ENCODE data around the gene PAAF1. TPM values are rescaled to one million over a fixed set of nuclear protein-coding genes. Genes with fewer than 3 reads are reported as not detected.

Gene PAAF1
- total and polyA plus RNA-seq, 10 donors: 8.1 to 18.1 (median 13.7) TPM

DNA sequence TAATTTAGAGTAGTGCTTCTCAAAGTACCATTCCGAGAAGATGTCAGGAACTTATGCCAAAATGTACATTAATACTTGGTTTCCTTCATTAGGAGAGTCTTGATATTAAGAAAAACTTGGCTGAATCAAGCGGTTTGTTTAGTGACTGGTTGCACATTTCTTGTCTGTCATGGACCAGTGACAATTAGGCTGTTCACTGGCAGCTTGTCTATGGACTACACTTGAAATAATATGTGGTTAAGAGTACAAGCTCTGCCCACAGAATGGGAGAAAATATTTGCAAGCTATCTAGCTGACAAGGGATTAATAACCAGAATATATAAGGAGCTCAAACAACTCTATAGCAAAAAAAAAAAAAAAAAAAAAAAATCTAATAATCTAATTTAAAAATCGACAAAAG is 24.8 kb upstream of the PAAF1 start:
- TF ChIP-seq, protein P1, sequence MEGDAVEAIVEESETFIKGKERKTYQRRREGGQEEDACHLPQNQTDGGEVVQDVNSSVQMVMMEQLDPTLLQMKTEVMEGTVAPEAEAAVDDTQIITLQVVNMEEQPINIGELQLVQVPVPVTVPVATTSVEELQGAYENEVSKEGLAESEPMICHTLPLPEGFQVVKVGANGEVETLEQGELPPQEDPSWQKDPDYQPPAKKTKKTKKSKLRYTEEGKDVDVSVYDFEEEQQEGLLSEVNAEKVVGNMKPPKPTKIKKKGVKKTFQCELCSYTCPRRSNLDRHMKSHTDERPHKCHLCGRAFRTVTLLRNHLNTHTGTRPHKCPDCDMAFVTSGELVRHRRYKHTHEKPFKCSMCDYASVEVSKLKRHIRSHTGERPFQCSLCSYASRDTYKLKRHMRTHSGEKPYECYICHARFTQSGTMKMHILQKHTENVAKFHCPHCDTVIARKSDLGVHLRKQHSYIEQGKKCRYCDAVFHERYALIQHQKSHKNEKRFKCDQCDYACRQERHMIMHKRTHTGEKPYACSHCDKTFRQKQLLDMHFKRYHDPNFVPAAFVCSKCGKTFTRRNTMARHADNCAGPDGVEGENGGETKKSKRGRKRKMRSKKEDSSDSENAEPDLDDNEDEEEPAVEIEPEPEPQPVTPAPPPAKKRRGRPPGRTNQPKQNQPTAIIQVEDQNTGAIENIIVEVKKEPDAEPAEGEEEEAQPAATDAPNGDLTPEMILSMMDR (IDR thresholded peaks at IDR 0.05 in 8 of 11, conservative IDR thresholded peaks at IDR 0.05 in 3 of 11): no peak
- TF ChIP-seq POLR2AphosphoS5 (IDR thresholded peaks at IDR 0.05) (no peak), POLR2A (IDR thresholded peaks at IDR 0.05) (no peak)
- intact Hi-C loops (cut with DNase I; ENCODE audit: low total_unique reads): no loop called here
- 95 to 100% (median 96%) methylated on average over 3 of the region's 3 CpGs for WGBS, 5 donors

DNA sequence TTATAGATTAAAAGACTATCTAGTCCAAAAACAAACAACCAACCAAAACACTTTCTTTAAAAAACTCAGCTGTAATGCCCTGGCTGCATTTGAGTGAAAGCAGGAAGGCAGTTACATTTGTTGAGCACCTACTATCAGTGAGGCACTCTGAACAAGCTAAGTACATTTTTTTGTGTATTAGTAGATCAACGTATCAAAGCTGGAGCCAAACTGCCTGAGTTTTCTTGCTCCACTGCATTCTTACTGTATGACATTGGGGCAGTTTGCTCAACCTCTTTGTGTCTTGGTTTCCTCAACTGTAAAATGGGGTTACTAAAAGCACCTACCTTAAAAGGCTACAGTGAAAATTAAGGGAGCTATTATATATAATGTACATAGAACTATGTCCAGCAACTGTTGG is 22.1 kb upstream of the PAAF1 start:
- Histone ChIP-seq H3K4me3 (no peak overlapping the region), H3K27me3 (replicated peaks in 1 of 7) (no peaks in the 10 kb centered on the region), H3K36me3 (peaks cover 0 to 33% (median 8%) of the 10 kb centered on the region in 6 donors), H3K27ac (no peak overlapping the region), H3K4me1 (no peaks in the 10 kb centered on the region), H3K9me3 (no peaks in the 10 kb centered on the region)
- DNase-seq: no peak
- TF ChIP-seq POLR2A (IDR thresholded peaks at IDR 0.05) (no peak), POLR2AphosphoS5 (IDR thresholded peaks at IDR 0.05) (no peak)
- TF ChIP-seq, protein P1 (IDR thresholded peaks at IDR 0.05 in 8 of 11, conservative IDR thresholded peaks at IDR 0.05 in 3 of 11): no peak
- WGBS, 5 donors: 88 to 100% (median 92%) methylated on average over 1 of the region's 1 CpG
- intact Hi-C loops (cut with DNase I; ENCODE audit: low total_unique reads): no loop called here

More for the DNA sequence above, 24.8 kb upstream of the PAAF1 start:
- Histone ChIP-seq H3K27ac (no peak overlapping the region), H3K27me3 (replicated peaks in 1 of 7) (no peaks in the 10 kb centered on the region), H3K4me3 (no peak overlapping the region), H3K4me1 (no peaks in the 10 kb centered on the region), H3K9me3 (no peaks in the 10 kb centered on the region), H3K36me3 (peaks cover 0 to 49% (median 10%) of the 10 kb centered on the region in 6 donors)
- no peak for DNase-seq

DNA sequence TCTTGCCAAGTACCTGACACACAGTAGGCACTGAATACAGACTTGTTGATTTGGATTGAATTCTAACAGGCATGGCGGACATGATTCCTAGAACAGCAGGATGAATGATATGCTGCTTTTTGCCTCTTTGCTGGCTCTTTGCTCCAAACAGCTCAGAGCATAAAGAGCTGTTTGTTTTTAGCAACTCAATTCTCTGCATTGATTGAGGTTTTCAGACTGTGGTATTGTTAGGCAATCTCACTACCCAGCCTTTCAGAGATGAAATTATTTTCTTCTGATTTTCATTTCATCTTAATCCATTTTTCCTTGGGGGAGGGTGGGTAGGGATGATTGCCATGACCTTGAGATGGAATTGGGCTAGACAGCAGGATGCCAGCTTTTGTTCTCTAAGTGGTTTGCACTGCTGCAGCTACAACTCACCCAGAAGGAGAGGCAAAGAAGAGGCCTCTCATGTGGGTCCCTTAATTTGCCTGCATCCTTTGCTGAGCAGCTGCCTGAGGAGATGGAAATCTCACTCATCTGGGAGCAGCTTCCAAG is 20.7 kb upstream of the PAAF1 start:
- Histone ChIP-seq H3K36me3 (peaks cover 0 to 33% (median 12%) of the 10 kb centered on the region in 6 donors), H3K4me1 (no peaks in the 10 kb centered on the region), H3K27ac (no peak overlapping the region), H3K9me3 (no peaks in the 10 kb centered on the region), H3K4me3 (no peak overlapping the region), H3K27me3 (replicated peaks in 1 of 7) (no peaks in the 10 kb centered on the region)
- intact Hi-C loops (cut with DNase I; ENCODE audit: low total_unique reads): no loop called here
- TF ChIP-seq, protein P1 (IDR thresholded peaks at IDR 0.05 in 8 of 11, conservative IDR thresholded peaks at IDR 0.05 in 3 of 11): no peak
- TF ChIP-seq POLR2AphosphoS5 (IDR thresholded peaks at IDR 0.05): no peak
- no peak for TF ChIP-seq POLR2A (IDR thresholded peaks at IDR 0.05)
- DNase-seq: no peak
- WGBS, 5 donors: 91 to 100% (median 95%) methylated on average over 1 of the region's 1 CpG

DNA sequence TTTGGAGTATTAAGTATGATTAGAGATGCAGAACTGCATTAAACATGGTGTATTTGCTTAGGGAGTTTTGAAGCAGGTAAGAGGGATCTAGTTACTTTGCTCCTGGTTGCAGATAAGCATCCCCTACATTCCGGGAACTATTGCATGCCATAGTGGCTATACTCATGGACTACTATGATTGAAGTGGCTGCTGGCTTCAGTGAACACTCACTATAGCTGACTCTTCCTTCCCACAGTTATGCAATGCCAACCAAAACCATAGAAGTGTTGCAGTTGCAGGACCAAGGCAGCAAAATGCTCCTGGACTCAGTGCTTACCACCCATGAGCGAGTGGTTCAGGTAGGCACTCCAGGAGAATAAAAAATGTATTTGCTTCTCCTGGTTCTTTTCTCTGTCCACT is 17.1 kb upstream of the PAAF1 start:
- Histone ChIP-seq H3K36me3 (peaks cover 0 to 59% (median 23%) of the 10 kb centered on the region in 6 donors), H3K9me3 (no peaks in the 10 kb centered on the region), H3K4me3 (no peak overlapping the region), H3K4me1 (no peaks in the 10 kb centered on the region), H3K27me3 (replicated peaks in 1 of 7) (no peaks in the 10 kb centered on the region), H3K27ac (no peak overlapping the region)
- DNase-seq: no peak
- intact Hi-C loops (cut with DNase I; ENCODE audit: low total_unique reads): no loop called here
- TF ChIP-seq, protein P1 (IDR thresholded peaks at IDR 0.05 in 8 of 11, conservative IDR thresholded peaks at IDR 0.05 in 3 of 11): no peak
- TF ChIP-seq POLR2A (IDR thresholded peaks at IDR 0.05) (no peak), POLR2AphosphoS5 (IDR thresholded peaks at IDR 0.05) (no peak)
- WGBS, 5 donors: 87 to 98% (median 91%) methylated on average over 2 of the region's 2 CpGs
